Endothelial cell of umbilical vein (primary cell): Measurements from ENCODE around the gene CCDC32. TPM values are rescaled to one million over a fixed set of nuclear protein-coding genes. Genes with fewer than 3 reads are reported as not detected.
A peak's percentile ranks its signal among the peaks of the same experiment; 100 is the strongest.
"Not testable (repeated sequence)": the region's sequence is repeated elsewhere in the genome, so short reads cannot be mapped to it uniquely, and the experiment has no call there.

Experiments
- BruUV-seq: library from RNA; stranded (reverse); fragments of 400-500 nt; replicated peaks from 2 replicates; lab custom pipeline; 2021; lab: Mats Ljungman, UMichigan
- CTCF ChIA-PET: fragments of 300-600, 350-600 bp; sonication (Branson Sonifier 250); formaldehyde crosslinking; loops from one replicate; lab custom pipeline; 2021; ENCODE audit warnings: antibody characterized with exemption, inconsistent platforms; lab: Charles Lee
- POLR2A ChIA-PET: fragments of 300-600, 350-600 bp; sonication (Branson Sonifier 250); formaldehyde crosslinking; loops from one replicate; lab custom pipeline; 2021; ENCODE audit warnings: antibody characterized with exemption, inconsistent platforms; lab: Charles Lee
- DNase-seq: peaks from one replicate; pipeline ENCODE4 v3.0.0-alpha.2; 2011; ENCODE audit warnings: low read depth, low spot score
- FAIRE-seq: peaks from 2 replicates; lab custom pipeline; 2011; peaks lifted over from hg19 to GRCh38; lab: Jason Lieb, UNC
- H2AFZ ChIP-seq: 2 replicates; pipeline ENCODE4 v1.6.0; 2012; ENCODE audit warnings: low read depth, low read length, control low read depth, inconsistent platforms
- H3K27ac ChIP-seq: 2 replicates; pipeline ENCODE4 v1.5.1; 2011; ENCODE audit warnings: low read depth, mild to moderate bottlenecking, control low read depth, low read length, moderate library complexity; ENCODE audit not compliant: insufficient read depth
- H3K27me3 ChIP-seq, 2 experiments: 2 replicates each; pipeline versions ENCODE4 v1.6.0 to v1.6.1; 2011; ENCODE audit warnings: low read length in 2 of 2, mixed read lengths in 1 of 2; ENCODE audit not compliant: control insufficient read depth in 2 of 2, insufficient read depth in 2 of 2
- H3K36me3 ChIP-seq, 2 experiments: 2 replicates in 1 of 2; 3 replicates in 1 of 2; pipeline ENCODE4 v1.5.1; 2011; ENCODE audit warnings: low read length in 2 of 2, mild to moderate bottlenecking in 1 of 2, moderate library complexity in 1 of 2; ENCODE audit not compliant: control insufficient read depth in 2 of 2, insufficient read depth in 2 of 2; ENCODE audit errors: extremely low read depth in 1 of 2
- H3K4me1 ChIP-seq: 3 replicates; pipeline ENCODE4 v1.5.1; 2011; ENCODE audit warnings: mild to moderate bottlenecking, low read length; ENCODE audit not compliant: control insufficient read depth, insufficient read depth; ENCODE audit errors: extremely low read depth
- H3K4me2 ChIP-seq: 2 replicates; pipeline ENCODE4 v1.6.1; 2011; ENCODE audit warnings: low read length, control low read depth, mixed read lengths; ENCODE audit not compliant: insufficient read depth
- H3K4me3 ChIP-seq, 3 experiments: fragments of 200-600 bp in 1 of 3; sonication (generic), shearing (Covaris generic) in 1 of 3; replicated peaks in 1 of 3; 2 replicates each; pipeline ENCODE4 v1.5.1; 2011 to 2016; ENCODE audit warnings: control low read depth in 3 of 3, low read length in 3 of 3, mild to moderate bottlenecking in 2 of 3, inconsistent platforms in 1 of 3, low read depth in 1 of 3, moderate library complexity in 1 of 3; ENCODE audit not compliant: insufficient read depth in 1 of 3
- H3K79me2 ChIP-seq: 2 replicates; pipeline ENCODE4 v1.6.0; 2012; ENCODE audit warnings: low read length, inconsistent platforms; ENCODE audit not compliant: control insufficient read depth, insufficient read depth
- H3K9ac ChIP-seq: replicated peaks from 2 replicates; pipeline ENCODE3; 2011; ENCODE audit warnings: low read length, control low read depth; ENCODE audit not compliant: insufficient read depth; ENCODE audit errors: extremely low read depth
- H3K9me1 ChIP-seq: replicated peaks from 3 replicates; pipeline ENCODE4 v1.6.0; 2011; ENCODE audit warnings: mild to moderate bottlenecking, low read length; ENCODE audit not compliant: control insufficient read depth, insufficient read depth; ENCODE audit errors: extremely low read depth
- H3K9me3 ChIP-seq: replicated peaks from 2 replicates; pipeline ENCODE4 v1.5.1; 2012; ENCODE audit warnings: low read length, inconsistent platforms; ENCODE audit not compliant: control insufficient read depth, insufficient read depth
- H4K20me1 ChIP-seq: replicated peaks from 2 replicates; pipeline ENCODE3; 2011; ENCODE audit warnings: mild to moderate bottlenecking, low read length; ENCODE audit not compliant: control insufficient read depth, insufficient read depth; ENCODE audit errors: extremely low read depth
- CTCF ChIP-seq, 2 donors: IDR thresholded peaks; 1 replicate in 1 of 2; 2 replicates in 1 of 2; pipeline ENCODE4 v1.5.1; 2011; ENCODE audit warnings: low read length in 2 of 2, mild to moderate bottlenecking in 2 of 2, moderate library complexity in 2 of 2, control low read depth in 1 of 2, inconsistent platforms in 1 of 2, low read depth in 1 of 2; ENCODE audit not compliant: insufficient read depth in 1 of 2; ENCODE audit errors: extremely low read depth in 1 of 2
- EZH2 ChIP-seq: IDR thresholded peaks from 2 replicates; pipeline ENCODE4 v1.6.1; 2012; ENCODE audit warnings: borderline replicate concordance, low read depth, mild to moderate bottlenecking, moderate library complexity, low read length, inconsistent platforms; ENCODE audit not compliant: severe bottlenecking
- FOS ChIP-seq: IDR thresholded peaks from 2 replicates; pipeline ENCODE4 v1.6.1; 2011; ENCODE audit warnings: mild to moderate bottlenecking, low read length, moderate library complexity, borderline replicate concordance; ENCODE audit not compliant: insufficient read depth
- GATA2 ChIP-seq: IDR thresholded peaks from 2 replicates; pipeline ENCODE4 v1.7.0; 2011; ENCODE audit warnings: low read depth, mild to moderate bottlenecking, moderate library complexity, mixed read lengths, low read length; ENCODE audit not compliant: insufficient read length, insufficient read depth
- JUN ChIP-seq: IDR thresholded peaks from 2 replicates; pipeline ENCODE4 v1.6.1; 2011; ENCODE audit warnings: borderline replicate concordance, low read depth; ENCODE audit not compliant: insufficient read length, insufficient read depth
- MYC ChIP-seq: IDR thresholded peaks from one replicate; pipeline ENCODE4 v1.6.1; 2011; ENCODE audit warnings: mild to moderate bottlenecking, low read depth, low read length
- POLR2A ChIP-seq: IDR thresholded peaks from 2 replicates; pipeline ENCODE4 v1.6.1; 2012; ENCODE audit warnings: low read depth, mild to moderate bottlenecking, control low read depth, low read length
- POLR2AphosphoS5 ChIP-seq: IDR thresholded peaks from 2 replicates; pipeline ENCODE4 v1.6.1; 2012; ENCODE audit warnings: low read depth, mild to moderate bottlenecking, control low read depth, low read length, moderate library complexity; ENCODE audit not compliant: insufficient read depth
- dilution Hi-C: fragments of 300-500 bp; cut with MboI; formaldehyde crosslinking; loops from one replicate; pipeline ENCODE4 v1.15.0; 2019; ENCODE audit warnings: low sequenced_read_pairs; ENCODE audit not compliant: extremely low pct_ligation_motif_present
- intact Hi-C: fragments of 100-400 bp; cut with micrococcal nuclease; formaldehyde crosslinking; loops from one replicate; pipeline ENCODE4 v1.10.0; 2022
- polyA plus RNA-seq, 4 experiments: library from polyadenylated mRNA; depleted of rRNA in 3 of 4; stranded (reverse) in 3 of 4; unstranded in 1 of 4; fragments of >200 nt; gene quantifications; 2 replicates each; pipeline versions ENCODE4 v1.2.1 to v1.2.3, GENCODE V29; 2011 to 2012; ENCODE audit warnings: missing spikeins in 1 of 4
- total RNA-seq: library from RNA; stranded (reverse); gene quantifications from 2 replicates; pipeline ENCODE4 v1.2.3, GENCODE V29; 2021
- TF ChIP-seq, protein P1 (sequence below): IDR thresholded peaks from 2 replicates; pipeline ENCODE4 v1.6.1; 2011; ENCODE audit not compliant: insufficient read depth, insufficient read length

The CCDC32 gene
- total and polyA plus RNA-seq, 2 donors (not counting 3 experiments of a cell fraction or from before 2014, with no cell fraction given) = 22.9 to 24.0 TPM

DNA sequence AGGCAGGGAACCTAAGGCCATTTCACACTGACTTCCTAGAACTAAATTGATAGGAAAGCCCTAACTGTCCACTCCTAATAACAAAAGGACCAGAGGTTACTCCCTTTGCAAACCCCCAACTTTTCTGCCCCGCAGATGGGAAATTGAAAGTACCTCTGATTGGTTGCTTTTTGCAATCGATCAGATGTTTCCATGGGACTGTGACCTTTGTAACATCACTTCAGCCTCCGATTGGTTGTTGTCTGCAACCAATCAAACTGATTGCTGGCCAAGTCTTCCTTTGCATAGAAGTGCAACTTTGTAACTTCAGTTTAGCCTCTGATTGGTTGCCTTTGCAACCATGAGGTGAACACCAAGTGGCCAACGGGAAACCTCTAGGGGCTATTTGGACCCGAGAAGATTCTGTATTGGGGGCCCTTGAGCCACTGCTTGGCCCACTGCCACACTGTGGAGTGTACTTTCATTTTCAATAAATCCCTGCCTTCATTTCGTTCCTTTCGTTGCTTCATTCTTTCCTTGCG is 17.9 kb upstream of the CCDC32 start:
- DNase-seq (peak; percentile 10), FAIRE-seq (no peak)
- H3K9me3 ChIP-seq = no peaks in the 10 kb centered on the region
- no peak overlapping the region for H3K9ac ChIP-seq
- ChIA-PET POLR2A (interaction anchor here (1.1 kb wide), 1 partner anchor 14 kb away, joined by 3 read pairs; the partner anchor contains the start of gene RPUSD2), CTCF (interaction anchor here (3.6 kb wide), 1 partner anchor 7 kb away, joined by 28 read pairs; no protein-coding TSS in a partner anchor)
- H3K4me3 ChIP-seq = peak overlapping the region in 1 of 3 experiments; percentile 8
- intact Hi-C loops (loop anchor here (1.0 kb wide), 1 partner anchor 12 kb away; the partner anchor contains the start of gene KNL1), dilution Hi-C loops (no loop called here)
- H3K4me2 ChIP-seq = peak overlapping the region; percentile 11
- no peak overlapping the region for H3K27ac ChIP-seq
- no peaks in the 10 kb centered on the region for H4K20me1 ChIP-seq
- no peaks in the 10 kb centered on the region for H3K79me2 ChIP-seq
- H3K36me3 ChIP-seq = no peaks in the 10 kb centered on the region
- TF ChIP-seq JUN (no peak), GATA2 (no peak), CTCF (IDR thresholded peaks at IDR 0.05; ENCODE audit: extremely low read depth in 1 of 2, insufficient read depth in 1 of 2, low read depth in 1 of 2, low read length in 2 of 2) (no peak), POLR2A (no peak), POLR2AphosphoS5 (no peak), EZH2 (no peak), FOS (no peak), MYC (no peak)
- TF ChIP-seq, protein P1, sequence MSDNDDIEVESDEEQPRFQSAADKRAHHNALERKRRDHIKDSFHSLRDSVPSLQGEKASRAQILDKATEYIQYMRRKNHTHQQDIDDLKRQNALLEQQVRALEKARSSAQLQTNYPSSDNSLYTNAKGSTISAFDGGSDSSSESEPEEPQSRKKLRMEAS = no peak
- H2AFZ ChIP-seq = no peak overlapping the region
- H3K27me3 ChIP-seq = no peaks in the 10 kb centered on the region
- no peaks in the 10 kb centered on the region for H3K4me1 ChIP-seq
- no peaks in the 10 kb centered on the region for H3K9me1 ChIP-seq
- BruUV-seq = no TSS peak

GRCh38 chr15:40581796-40582195 is 17.0 kb upstream of the CCDC32 start:
- H3K27me3 ChIP-seq, dilution Hi-C loops, H3K4me2 ChIP-seq, H3K27ac ChIP-seq, H3K79me2 ChIP-seq, FAIRE-seq, H2AFZ ChIP-seq, H4K20me1 ChIP-seq, H3K4me3 ChIP-seq, H3K9me1 ChIP-seq, H3K9me3 ChIP-seq, DNase-seq, H3K9ac ChIP-seq, BruUV-seq, H3K4me1 ChIP-seq, H3K36me3 ChIP-seq: not testable (repeated sequence)
- ChIA-PET CTCF (interaction anchor here (1.0 to 3.6 kb wide), 2 partner anchors 8 to 10 kb away, joined by 3 to 28 read pairs; no protein-coding TSS in a partner anchor), POLR2A (interaction anchor here (1.1 kb wide), 1 partner anchor 13 kb away, joined by 3 read pairs; the partner anchor contains the start of gene RPUSD2)
- intact Hi-C loops = loop anchor here (1.0 kb wide), 1 partner anchor 13 kb away; the partner anchor contains the start of gene KNL1
